HuH-7.5 (cell line): Measurements from ENCODE around the gene LAYN.

Experiments
- DNase-seq: peaks from one replicate; pipeline ENCODE4 v3.0.0; 2011; ENCODE audit warnings: low spot score

Gene LAYN

GRCh38 chr11:111596319-111596718, 55.8 kb downstream of the LAYN start:
- DNase-seq: no peak

GRCh38 chr11:111598148-111598547, 57.6 kb downstream of the LAYN start:
- no peak for DNase-seq

GRCh38 chr11:111598559-111598958, 58.0 kb downstream of the LAYN start:
- no peak for DNase-seq

- no peak for DNase-seq
These were observed 61.1 kb downstream of the LAYN start for GRCh38 chr11:111601636-111601978.

- peak; percentile 67 for DNase-seq
These were observed 61.7 kb downstream of the LAYN start, which contains the start of gene SIK2 for GRCh38 chr11:111601979-111602864. TSS of gene SIK2 (plus strand) at chr11:111602449. CDS start at chr11:111602564, 115 bp downstream.

- DNase-seq: peak; percentile 9
These were observed 62.5 kb downstream of the LAYN start for GRCh38 chr11:111602865-111603610.

GRCh38 chr11:111603611-111604130, 63.2 kb downstream of the LAYN start:
- DNase-seq: no peak

- DNase-seq: peak; percentile 23
These were observed 64.0 kb downstream of the LAYN start for GRCh38 chr11:111604392-111605009.

GRCh38 chr11:111605681-111606080, 65.2 kb downstream of the LAYN start:
- DNase-seq: no peak

- peak; percentile 4 for DNase-seq
These were observed 66.5 kb downstream of the LAYN start for GRCh38 chr11:111606986-111607385.

- no peak for DNase-seq
These were observed 67.2 kb downstream of the LAYN start for GRCh38 chr11:111607751-111608150.
